Testis (tissue), 2 donors: Measurements from ENCODE around the gene SAMM50.

Experiments
- CTCF ChIP-seq, 3 experiments: fragments of 450-650 bp in 2 of 3; fragments of 200-600 bp in 1 of 3; sonication (generic) in 1 of 3; IDR thresholded peaks; one replicate each; pipeline ENCODE4 v1.5.1; 2016 to 2019; ENCODE audit warnings: antibody characterized with exemption in 3 of 3, mild to moderate bottlenecking in 2 of 3, moderate library complexity in 1 of 3
- POLR2A ChIP-seq: fragments of 450-650 bp; IDR thresholded peaks from one replicate; pipeline ENCODE4 v1.6.1; 2017; ENCODE audit warnings: antibody characterized with exemption, mild to moderate bottlenecking, moderate library complexity

DNA sequence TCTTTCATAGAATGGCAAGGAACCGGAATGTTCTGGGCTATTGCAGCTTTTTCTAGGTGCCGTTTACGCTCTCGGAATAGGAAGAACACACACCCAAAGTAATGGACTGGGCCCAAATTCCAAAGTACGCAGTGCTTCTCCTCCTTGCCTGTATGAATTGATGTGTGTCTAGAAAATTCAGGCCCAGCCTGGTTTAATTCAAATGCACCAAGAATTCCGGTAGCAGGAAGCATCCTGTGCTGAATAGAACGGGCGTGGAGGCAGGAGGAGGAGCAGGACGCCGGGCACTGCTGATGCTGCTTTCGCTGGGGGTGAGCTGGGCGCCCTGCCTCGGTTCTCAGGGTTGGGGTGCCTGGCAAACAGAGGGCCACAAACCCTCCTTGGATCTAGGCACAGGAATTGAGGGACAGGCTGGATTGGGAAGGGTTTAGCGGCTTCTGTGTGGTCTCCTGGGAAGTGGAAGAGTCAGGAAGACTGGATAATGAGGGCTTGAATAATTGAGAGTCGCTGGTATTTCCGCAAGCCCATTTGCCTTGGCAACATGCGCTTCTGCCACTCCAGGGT, 70.9 kb downstream of the SAMM50 start:
- no peak for TF ChIP-seq CTCF (IDR thresholded peaks at IDR 0.05)
- TF ChIP-seq POLR2A = no peak
